GM21786 (cell line): ENCODE data around the gene WWC2.
"Not testable (repeated sequence)": the region's sequence is repeated elsewhere in the genome, so short reads cannot be mapped to it uniquely, and the experiment has no call there.

Source experiments
- ATAC-seq: cut with Tn5 transposase; IDR thresholded peaks from one replicate; pipeline ENCODE4 v1.9.1; 2021; ENCODE audit not compliant: unreplicated experiment

WWC2 gene

DNA sequence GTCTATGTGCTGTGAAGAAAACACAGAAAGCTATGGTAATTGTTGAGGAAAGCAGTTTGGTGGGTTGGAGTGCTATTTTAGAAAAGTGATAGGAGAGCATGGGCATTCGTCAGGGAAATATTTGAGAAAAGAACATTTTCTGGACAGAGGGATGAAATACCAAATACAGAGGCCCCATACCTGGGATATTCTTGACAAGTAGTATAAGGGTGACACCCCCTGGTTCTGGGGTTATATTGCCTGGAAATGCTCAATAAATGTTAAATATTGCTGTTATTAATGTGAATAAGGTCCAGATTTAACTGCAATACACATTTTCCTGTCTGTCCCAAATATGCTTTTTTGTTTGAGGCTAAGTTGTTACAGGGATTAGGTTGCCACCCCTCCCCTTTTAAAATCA is 42.9 kb downstream of the WWC2 start:
- ATAC-seq = no peak

DNA sequence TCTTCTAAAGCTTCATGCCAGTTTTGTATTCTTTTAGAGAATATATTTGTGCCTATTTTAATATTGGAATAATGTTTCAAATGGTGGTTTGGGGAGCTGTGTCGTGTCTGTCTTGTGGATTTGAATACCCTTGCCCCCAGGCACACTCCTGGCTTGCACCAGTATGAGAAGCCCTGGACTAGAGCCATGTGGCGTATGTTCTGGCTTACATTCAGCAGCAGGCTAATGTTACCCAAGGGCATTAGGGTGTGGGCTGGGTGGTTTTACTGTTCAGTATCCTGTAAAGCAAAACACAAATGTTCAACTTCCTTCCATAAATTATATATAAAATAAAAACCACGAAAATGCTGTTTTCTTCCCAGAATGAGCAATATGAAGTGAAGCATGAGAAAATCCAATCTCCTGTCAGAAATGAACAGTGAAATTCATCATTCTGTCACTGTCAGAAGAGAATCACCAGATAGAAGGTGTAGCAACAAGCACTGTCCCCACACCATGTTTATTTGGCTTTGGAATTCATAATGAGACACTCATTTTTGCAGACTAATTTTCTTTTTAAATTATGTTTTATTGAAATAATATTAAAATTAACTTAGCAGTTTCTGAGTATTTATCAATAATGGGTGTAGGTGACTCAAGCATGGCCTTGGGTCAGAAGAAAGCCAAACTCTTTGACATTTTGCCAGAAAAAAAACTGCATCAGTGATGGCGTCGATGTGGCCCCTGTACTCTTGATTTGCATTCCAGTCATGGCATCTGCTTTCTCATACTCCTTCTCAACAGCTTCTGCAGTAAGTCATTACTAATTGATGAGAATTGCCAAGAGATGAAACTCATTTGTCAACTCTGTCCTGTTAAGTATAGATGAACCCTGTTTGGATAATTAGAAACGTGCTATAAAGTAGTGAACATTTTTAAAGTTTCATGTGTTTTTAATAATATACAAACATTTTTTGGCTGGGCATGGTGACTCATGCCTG is 43.8 kb downstream of the WWC2 start:
- no peak for ATAC-seq

DNA sequence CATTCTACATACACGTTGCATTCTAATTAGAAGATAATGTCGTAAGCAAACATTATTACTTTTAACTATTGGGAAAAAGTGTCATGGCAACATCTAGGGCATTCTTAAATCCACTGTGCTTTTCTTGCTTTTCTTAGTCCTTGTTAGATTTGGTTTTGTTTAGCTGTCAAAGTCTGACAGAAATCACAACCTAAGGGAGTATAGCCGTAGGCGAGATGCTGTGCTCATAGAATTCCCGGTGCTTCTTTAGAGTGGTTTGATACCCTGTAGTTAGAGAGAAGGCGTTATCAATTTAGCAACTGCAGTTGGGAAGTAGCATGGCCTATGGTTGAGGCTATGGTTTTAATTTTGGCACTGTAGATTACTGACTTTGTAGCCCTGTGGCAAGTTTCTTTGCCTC is 45.7 kb downstream of the WWC2 start:
- ATAC-seq = no peak

DNA sequence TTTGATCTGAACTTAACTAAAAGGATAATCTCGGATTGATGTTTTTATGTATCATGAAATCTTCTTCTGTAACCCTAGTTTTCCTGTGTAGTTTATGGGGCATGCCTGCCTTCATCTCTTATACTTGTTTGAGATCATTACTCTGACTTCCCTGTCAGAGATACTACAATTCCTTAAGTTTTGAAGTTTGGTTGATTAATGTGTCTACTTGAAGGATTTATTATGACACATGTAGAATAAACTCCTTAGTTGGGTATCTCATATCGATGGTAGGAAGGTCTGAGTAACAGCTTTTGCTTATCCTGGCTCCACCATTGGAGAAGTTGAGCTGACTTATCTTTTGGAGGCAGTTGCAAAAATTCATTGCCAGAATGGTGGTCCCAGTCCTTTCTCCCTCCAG is 46.7 kb downstream of the WWC2 start:
- no peak for ATAC-seq

DNA sequence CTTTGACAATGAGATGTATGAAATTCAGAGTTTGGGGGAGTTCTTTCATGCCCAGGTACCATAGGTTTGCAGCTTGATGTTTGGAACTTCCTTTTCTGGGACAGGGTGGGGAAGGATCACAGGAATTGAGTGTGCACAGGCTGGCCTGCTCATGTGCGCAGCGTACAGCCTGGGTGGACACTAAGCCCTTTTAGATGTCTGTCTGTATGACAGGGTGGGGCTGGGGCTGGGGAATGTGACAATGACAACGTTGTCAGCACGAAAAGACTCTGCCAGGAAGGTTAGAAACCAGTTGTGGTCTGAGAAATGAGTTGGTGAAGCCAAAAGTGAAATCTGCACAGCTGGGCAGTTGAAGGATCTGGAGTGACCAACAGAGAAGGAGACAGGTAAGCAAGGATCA is 47.4 kb downstream of the WWC2 start:
- ATAC-seq = no peak

DNA sequence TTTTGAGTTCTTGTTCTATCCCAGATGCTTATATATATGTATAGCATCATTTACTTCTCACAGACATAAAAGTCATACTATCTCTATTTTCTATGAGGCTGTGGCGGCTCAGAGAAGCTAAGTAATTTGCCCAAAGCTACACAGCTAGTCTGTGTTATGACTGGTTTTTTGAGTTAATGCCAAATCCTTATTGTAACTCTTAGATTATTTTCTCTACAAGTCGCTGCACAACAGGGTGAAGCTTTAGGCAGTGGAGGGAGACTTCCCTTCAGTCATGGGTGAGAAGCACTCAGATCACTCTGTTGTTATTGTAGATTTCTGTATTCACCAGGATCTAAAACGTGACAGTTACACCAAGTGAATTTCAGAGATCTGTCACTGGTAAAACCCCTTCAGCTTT is 48.1 kb downstream of the WWC2 start:
- no peak for ATAC-seq

DNA sequence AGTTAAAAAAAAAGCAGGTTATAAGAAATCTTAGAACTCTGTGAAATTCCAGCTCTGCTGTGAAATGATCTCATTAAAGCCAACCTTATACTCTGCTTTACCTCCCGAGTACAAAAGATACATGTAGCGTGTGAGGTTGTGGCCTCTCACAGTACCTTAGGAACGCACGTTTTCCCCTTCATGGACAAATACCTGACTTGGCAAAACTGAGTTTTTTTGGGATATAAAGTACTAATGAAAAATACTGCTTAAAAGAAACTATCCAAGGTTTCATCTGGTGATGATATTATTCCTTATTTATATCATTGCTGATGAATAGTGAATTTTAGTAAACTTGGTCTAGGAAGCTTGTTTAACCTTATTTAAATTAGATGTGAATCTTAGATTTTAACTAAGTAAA is 48.9 kb downstream of the WWC2 start:
- ATAC-seq = no peak

DNA sequence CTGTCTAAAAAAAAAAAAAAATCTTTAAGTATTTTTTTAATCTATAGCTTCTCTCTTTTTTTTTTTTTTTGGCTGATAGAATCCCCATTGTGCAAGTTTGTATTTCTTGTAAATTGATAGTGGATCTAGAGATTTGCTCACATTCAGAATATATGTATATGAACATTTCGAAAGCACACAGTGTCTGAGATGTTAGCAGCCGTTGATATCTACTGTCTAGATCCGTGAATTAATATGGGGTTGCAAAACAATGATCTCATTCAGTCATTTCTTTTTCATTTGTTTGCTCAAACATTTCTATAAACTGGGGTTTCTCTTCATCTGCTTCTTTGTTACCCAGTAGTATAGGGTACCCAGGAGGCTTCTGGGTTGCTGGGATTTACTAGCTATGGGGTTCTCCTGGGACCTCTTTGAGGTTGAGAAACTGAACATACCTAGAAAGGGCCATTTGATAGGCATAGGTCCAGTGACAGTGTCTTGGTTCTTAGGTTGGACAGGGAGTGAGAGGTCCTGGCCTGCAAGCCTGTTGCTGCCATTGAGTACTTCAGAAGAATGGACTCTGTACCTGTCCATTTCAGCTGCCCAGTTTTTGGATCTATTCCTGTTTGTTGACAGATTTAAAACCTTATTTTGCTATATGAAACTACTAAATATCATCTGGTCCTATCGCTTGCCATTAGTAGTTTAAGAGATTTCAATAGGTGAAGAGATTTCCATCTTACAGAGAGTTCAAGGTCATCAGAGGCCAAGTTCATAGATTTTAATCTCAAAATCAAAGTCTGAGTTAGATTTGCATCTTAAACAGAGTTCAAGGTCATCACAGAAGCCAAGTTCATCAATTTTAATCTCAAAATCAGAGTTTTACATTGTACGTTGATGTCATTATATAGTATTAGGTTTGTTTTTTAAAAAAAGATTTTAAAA is 50.8 kb downstream of the WWC2 start:
- ATAC-seq = no peak

DNA sequence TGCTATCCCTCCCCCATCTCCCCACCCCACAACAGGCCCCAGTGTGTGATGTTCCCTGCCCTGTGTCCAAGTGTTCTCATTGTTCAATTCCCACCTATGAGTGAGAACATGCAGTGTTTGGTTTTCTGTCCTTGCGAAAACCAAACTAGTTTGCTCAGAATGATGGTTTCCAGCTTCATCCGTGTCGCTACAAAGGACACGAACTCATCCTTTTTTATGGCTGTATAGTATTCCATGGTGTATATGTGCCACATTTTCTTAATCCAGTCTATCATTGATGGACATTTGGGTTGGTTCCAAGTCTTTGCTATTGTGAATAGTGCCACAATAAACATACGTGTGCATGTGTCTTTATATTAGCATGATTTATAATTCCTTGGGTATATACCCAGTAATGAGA is 51.6 kb downstream of the WWC2 start:
- ATAC-seq = not testable (repeated sequence)

DNA sequence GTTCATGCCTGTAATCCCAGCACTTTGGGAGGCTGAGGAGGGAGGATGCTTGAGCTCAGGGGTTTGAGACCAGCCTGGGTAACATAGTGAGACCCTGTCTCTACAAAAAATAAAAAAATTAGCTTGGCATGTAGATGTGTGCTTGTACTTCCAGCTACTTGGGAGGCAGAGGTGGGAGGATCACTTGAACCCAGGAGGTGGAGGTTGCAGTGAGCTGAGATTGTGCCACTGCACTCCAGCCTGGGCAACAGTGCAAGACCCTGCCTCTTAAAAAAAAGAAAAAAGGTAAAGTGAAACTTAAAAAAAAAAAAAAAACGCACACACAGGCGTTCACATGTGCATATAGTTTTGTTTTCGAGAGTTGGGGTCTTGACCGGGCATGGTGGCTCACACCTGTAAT is 53.2 kb downstream of the WWC2 start:
- ATAC-seq = not testable (repeated sequence)

DNA sequence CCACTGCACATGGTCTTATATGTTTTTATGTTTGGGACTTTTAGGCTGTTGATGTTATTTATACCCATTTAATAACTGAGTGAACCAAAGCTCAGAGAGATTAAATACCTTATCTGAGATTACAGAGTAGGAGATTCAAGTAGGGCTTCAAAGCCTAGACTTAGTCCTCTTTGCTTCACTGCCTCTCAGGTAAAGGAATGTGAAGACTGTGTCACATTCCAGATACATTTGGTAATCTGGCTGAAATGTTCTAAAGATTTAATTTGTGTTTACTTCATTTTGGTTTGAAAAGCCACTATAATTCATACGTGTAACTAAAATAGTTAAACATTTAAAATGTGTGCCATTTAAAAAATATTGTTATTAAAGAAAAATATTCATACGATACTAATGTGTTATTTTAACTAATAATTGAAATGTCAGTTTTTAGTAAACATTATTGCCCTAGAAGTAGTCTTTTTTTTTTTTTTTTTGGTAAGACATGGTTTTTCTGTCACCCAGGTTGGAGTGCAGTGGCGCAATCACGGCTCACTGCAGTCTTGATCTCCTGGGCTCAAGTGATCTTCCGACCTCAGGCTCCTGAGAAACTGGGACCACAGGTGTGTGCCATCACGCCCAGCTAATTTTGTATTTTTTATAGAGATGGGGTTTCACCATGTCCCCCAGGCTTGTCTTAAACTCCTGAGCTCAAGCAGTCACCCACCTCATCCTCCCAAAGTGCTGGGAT is 54.3 kb downstream of the WWC2 start:
- ATAC-seq = no peak

DNA sequence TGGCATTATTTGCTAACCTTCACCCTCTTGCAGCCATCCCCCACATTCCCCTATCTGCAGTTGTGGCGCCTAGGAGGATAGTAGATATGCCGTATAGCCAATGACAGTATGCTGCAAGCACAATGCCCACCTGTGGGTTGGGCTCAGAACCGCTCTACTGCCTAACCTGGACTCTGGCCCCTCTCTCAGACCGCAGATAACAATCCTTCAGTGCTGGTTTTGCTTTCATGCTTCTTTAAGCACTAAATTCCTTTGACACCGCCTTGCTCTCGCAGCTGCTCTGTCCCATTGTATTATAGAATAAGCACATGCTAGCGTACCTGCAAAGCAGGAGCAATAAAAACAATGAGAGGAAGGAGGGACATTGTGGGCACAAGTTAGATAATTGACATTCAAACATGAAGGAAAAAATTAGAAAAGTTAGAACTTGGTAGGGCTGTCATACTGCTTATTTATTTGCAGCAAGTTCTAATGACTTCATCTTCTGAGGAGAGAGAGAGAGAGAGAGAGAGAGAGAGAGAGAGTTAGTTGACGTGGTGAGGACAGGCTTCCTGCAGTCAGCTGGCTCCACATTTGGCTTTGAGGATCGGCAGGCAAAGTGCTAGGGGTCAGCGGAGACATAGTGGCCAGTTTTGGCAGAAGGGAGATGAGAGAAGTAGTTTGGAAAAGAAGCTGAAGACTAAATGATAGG is 55.8 kb downstream of the WWC2 start:
- ATAC-seq = no peak

DNA sequence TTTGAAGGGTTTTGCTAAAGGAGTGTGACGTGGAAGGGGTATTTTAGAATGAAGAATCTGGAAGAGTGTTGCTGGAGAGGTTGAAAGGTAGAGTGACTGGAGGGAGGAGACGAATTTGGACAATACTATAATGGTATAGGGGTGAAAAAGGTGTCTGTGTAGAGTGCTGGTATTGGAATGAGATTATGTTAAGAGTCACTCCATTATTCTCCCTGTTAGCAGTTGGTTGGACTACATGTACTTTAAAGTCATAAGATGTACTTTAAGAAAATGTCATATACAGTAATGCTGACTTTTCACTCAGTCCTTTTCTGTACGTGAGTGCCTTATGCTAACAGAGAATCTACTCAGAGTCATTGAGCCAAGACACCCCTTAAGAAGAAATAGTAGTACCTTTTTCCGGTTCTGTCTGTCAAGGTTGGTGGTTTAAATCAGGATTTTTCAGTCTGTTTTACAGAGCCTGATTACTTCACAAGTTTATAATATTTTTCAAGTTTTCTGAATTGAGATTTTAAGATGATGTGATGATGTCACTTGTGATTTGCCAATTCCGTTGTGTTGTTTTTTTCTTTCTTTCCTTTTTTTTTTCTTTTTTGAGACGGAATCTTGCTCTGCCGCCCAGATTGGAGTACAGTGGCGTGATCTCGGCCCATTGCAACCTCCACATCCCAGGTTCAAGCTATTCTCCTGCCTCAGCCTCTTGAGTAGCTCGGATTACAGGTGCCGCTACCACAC is 56.6 kb downstream of the WWC2 start:
- no peak for ATAC-seq

DNA sequence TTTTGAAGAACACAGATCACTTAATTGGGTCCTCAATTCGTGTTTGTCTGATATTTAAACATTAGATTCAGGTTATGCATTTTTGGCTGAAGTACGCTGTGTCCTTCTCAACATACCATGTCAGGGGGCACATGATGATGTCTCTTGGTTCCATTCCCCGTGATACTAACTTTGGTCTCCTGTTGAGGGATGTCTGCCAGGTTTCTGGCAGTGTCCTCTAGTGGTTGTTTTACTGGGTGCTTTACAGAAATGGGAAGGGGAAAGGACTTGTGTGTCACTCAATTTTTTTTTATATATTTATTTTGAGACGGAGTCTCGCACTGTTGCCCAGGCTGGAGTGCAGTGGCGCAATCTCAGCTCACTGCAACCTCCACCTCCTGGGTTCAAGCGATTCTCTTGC is 58.2 kb downstream of the WWC2 start:
- no peak for ATAC-seq

DNA sequence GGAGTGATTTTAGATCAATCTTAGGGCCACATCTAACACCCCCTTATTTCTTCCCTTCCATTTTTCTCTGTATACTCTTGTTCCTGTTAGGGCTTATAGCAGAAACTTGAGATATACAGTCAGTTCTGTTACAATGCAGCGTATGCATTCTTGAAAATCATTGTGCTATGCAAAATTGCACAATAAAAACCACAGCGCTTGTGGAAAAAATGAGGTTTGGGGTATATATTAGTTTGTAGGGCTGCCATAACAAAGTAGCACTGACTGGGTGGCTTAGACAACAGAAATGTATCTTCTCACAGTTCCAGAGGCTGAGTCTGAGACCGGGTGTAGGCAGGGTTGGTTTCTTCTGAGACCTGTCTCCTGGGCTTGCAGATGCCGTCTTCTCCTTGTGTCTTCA is 59.0 kb downstream of the WWC2 start:
- no peak for ATAC-seq

DNA sequence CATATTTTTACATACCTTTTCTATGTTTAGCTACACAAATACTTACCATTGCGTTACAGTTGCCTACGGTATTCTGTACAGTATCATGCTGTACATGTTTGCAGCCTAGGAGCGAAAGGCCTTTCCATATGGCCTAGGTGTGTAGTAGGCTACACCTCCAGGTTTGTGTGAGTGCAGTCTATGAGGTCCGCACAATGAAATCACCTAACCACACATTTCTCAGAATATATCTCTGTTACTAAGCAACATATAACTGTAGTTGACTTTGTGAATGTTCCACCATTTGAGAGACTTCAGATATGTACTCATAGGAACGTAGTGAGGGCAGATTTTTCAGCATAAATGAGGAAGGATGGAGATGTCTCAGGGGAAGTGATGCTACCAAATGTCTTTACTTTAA is 62.6 kb downstream of the WWC2 start:
- ATAC-seq = no peak

DNA sequence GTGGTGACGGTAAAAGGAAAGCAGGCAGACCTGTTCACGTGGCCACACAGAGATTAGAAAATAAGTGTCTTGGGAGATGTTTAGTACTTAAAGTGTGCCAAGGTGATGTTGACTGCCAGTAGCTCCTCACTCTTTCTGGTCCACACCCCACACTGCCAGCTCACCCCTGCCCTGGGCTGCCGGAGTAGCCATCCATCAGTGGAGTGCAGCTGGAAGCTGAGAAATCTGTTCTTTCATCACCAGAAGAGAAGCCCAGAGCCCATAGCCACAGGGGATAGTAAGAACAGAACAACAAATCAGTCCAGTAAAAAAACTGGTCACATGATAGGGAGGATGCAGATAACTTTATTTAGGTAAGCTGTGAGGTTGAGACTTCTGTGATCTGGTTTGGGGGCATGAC is 64.1 kb downstream of the WWC2 start:
- no peak for ATAC-seq

DNA sequence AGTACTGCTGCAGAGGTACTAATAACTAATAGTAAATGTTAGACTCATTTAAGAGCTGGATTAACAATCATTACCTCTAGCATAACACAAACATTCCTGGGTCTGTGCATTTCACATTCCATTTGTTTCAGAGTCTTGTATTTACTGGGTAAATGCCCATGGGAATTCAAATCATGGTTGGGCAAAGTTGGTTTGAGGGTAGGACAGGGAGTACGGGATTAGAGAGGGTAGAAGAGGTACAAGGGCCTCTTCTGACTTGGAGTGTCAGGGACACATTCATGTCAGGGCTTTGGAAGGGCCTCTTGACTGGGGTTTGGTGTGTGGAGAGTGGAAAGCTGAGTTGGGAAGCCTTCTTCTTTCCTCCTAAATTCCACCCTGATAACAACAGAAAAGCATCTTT is 65.9 kb downstream of the WWC2 start:
- ATAC-seq = no peak

DNA sequence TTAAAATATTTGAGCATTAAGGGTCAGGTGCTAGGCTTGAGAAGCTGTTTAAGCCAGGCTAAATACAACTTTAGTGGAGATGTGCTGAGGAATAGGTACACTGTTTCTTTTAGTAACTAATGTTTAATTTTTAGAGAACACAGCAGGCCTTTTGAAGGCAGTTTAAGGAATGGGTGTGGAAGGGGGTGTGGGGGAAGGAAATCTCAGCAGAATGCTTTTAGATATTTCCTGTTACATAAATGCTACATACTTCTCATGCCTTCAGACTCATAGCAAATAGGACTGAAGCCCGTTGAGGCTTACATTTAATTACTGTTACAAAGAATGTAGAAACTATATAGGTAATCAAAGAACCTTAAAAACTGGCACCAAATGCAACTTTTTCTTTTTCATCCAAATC is 66.3 kb downstream of the WWC2 start:
- no peak for ATAC-seq

DNA sequence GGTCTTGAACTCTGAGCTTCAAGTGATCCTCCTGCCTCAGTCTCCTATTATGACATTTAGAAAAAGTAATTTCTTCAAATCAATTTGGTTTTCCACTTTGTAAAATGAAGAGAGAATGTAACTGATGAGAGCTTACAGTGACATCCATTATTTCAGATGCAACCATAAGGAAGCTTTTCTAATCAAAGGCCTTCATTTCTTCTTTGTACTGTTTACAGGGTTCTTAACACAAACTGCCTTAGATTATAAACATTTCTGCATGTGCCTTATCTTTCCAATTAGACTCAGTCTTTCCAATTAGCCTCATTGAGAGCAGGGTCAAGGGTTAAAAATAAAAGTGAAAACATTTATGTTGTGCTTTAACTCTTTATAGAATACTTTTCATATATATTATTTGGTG is 71.8 kb downstream of the WWC2 start:
- ATAC-seq = no peak
